ENCODE measurements around the gene TMEM181.

DNA sequence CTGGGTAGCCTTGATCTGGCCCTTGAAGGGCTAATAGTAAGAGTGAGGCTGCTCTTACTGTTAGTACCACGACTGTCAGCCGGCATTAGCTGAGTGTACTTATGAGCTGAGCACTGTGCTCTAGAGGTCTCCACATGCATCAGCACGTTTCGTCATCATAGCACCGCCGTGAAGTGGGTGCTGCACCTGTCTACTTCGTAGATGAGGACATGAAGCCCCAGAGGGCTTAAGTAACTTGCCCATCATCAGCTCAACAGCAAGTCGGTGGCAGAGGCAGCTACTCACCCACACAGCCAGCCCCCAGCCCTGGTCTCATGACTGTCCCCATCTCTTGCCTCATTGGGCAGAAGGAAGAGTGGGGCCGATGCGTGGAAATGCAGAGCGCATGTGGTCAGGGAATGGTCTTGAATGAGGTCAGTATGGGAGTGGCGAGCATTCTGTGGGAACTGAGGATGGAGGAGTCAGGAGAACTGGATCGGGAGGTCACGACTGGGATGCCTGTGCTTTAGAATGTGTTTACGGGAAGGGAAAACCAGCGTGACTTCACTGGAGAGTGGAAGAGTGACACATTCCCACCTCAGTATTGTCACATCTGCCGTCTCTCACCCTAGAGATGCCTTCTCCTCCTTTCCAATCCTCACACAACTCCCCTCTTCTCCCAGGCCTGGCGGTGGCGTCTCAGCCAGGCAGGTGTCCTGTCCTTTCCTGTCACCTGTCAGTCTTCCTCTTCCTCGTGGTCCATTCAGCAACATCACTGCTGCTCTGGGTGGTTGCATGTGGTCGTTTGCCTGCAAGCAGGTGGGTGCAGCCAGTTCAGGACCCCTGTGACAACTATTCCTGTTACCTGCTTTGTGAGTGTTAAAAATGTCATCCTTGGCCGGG, 95.9 kb downstream of the TMEM181 start:
- TF ChIP-seq, protein P1, sequence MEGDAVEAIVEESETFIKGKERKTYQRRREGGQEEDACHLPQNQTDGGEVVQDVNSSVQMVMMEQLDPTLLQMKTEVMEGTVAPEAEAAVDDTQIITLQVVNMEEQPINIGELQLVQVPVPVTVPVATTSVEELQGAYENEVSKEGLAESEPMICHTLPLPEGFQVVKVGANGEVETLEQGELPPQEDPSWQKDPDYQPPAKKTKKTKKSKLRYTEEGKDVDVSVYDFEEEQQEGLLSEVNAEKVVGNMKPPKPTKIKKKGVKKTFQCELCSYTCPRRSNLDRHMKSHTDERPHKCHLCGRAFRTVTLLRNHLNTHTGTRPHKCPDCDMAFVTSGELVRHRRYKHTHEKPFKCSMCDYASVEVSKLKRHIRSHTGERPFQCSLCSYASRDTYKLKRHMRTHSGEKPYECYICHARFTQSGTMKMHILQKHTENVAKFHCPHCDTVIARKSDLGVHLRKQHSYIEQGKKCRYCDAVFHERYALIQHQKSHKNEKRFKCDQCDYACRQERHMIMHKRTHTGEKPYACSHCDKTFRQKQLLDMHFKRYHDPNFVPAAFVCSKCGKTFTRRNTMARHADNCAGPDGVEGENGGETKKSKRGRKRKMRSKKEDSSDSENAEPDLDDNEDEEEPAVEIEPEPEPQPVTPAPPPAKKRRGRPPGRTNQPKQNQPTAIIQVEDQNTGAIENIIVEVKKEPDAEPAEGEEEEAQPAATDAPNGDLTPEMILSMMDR (IDR thresholded peaks at IDR 0.05): no peak
- no peak for TF ChIP-seq POLR2AphosphoS5 (IDR thresholded peaks at IDR 0.05; ENCODE audit: insufficient read depth in 1 of 2, low read depth in 1 of 2)

Measured in vagina (tissue), 2 donors.